ENCODE measurements around the gene KIF1B.
A peak's percentile ranks its signal among the peaks of the same experiment; 100 is the strongest.

KIF1B gene

GRCh38 chr1:10287023-10287645 is 76.8 kb downstream of the KIF1B start:
- DNase-seq, result no peak

- no peak for DNase-seq
Measured at GRCh38 chr1:10288029-10288615, 77.8 kb downstream of the KIF1B start.

DNA sequence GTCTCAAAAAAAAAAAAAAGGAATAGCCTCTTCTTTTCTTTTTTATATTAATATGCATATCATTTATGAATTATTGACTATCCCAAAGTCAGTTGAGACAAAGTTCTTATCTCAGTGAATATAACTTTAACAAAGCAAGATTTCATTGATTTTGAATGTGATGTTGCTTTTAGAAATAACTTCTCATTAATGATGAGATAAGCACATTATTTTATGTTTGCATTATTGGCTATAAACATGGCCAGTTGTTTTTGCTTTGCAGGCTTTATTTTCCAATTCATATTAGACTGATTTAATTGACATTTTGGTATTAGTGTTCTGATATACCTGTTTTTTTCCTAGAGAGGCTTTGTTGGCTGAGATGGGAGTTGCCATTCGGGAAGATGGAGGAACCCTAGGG is 81.3 kb downstream of the KIF1B start:
- no peak for DNase-seq

DNA sequence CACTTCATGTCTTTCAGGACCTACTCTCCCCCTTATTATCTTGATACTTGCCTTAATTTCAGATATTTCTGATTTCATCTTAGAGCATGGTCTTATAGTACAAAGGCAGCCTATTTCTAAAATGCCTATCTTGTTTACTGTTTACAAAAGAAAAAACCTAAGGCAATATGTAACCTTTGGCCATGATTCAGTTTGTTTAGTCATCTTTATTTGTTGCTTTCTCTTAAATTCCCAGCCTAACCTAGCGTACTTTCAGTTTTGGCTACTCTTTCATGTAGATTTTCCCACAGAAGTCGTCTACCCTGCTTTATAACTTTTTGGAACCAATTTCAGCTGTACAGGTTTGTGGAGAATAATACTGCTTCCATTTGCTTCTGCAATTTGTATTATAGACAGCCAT is 81.8 kb downstream of the KIF1B start:
- DNase-seq, result no peak

DNA sequence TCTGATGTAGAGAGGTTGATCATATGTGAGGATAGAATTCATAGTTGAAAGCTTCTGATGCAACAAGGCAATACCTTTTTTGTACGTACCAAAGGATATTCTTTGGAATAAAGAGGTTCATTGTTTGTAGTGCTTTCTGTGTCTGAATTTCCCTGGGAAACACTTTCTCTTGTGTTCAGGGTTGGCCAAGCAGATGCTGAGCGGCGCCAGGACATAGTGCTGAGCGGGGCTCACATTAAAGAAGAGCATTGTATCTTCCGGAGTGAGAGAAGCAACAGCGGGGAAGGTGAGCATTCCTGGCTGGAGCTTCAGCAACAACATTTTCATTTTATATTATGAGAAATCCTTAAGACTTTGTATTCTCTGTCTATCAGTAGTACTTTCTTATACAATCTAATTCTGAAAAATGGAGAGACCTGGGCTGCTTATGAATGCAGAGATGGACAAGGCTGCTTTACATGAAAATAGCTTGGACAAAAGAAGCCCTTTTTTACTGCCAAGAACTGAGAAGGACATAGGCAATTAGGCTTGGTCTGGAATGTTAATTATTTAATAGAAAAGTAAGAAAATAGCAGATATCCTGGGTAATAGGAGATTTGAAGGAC is 85.2 kb downstream of the KIF1B start:
- no peak for DNase-seq

DNA sequence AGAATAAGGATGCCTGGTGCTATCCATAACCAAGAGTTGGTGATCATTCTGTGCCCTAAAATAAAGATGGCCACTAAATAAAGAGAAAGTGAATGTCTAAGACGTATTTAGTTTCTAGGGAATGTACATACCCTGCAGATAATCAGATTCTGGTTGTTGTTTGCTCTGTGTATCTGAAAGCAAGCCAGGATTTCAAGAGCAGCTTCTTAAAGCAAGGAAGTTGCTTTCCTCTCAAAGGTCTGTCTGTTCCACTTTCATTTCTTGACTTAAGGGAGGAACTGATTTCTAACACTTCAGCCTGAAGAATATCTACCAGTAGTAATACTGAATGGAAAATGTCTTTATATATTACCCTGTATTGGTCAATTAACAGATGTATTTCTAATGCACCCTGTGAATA is 88.8 kb downstream of the KIF1B start:
- DNase-seq, result peak in 3 of 4 experiments; percentile 11 to 51 (median 37)

DNA sequence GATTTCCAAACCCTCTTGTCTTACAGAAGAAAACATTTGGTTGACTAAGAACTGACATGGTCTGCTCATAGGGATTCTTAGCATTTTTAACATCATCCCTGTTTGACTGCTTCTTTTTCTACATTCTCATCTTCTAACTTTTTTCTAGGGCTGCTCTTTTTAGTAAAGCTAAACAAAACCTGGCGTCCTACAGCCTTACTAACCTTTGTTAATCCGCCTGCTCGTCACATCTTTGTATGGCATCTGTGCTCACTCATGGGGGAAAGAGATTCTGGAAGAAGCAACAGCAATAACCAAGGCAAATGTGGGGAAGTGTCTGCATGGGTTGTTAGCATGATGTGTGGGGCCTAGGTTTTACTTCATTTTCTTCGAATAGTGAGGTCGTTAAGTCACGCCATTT is 92.0 kb downstream of the KIF1B start:
- DNase-seq, result no peak

GRCh38 chr1:10304295-10304694 is 93.9 kb downstream of the KIF1B start:
- DNase-seq, result no peak

DNA sequence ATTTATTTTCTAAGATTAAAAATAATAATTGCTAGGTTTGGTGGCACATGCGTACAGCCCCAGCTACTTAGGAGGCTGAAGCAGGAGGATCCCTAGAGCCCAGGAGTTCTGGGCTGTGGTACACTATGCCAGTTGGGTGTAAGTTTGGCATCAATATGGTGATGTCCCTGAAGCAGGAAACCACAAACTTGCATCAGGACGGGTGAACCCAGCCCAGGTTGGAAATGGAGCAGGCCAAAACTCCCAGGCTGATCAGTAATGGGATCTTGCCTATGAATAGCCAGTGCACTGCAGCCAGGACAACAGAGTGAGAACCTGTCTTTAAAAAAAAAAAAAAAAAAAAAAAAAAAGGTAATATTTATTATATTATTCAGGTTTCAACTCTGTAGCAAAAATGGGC is 96.1 kb downstream of the KIF1B start:
- DNase-seq, result no peak

GRCh38 chr1:10308001-10308400 is 97.6 kb downstream of the KIF1B start:
- DNase-seq, result no peak

- DNase-seq, result no peak
Measured at GRCh38 chr1:10309243-10310011, 99.1 kb downstream of the KIF1B start.

DNA sequence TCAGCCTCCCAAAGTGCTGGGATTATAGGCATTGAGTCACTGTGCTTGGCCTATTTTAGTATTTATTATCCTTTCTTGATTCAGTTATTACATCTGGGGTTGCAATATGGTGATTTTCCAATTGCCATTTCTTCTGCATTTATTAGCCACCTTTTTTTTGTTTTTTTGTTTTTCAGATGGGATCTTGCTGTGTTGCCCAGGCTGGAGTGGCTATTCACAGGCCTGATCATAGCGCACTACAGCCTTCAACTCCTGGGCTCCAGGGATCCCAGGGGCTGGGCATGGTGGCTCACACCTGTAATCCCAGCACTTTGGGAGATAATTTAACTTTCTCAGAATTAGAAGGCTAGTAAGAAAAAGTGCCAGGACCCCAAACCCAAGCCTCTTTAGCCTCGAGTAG is 106.4 kb downstream of the KIF1B start:
- no peak for DNase-seq

DNA sequence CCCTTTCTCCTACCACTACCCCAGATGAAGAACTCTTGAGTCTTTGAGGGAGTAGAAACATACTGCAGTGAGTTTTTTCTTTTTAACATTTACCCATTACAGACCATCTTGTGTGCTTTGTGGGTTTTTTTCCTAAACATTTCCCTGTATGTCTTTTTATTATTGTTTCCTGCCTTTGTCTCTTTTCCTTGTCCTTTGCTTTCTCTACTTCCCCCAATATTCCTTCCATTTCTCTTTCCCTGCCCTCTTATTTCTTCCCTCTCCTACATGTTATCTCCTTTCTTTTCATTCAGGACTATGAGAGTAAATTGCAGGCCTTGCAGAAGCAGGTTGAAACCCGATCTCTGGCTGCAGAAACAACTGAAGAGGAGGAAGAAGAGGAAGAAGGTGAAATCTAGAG is 109.4 kb downstream of the KIF1B start:
- no peak for DNase-seq

DNA sequence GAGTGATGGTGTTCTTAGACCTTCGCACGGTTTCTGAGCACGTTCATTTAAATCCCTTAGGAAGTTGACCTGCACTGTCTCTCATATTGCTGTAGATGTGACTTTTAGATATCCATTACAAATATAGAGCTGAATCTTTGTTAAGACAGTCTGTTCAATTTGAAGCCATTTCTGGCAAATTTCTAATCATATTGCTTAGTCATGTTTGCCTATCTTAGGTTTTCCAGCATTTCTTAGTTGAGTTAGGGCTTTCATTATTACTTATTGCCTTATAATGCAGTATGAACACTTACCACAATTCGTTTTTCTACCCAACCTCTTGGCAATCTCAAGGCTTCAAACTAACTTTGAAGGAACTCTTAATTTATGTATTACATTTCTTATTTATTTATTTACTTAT is 110.0 kb downstream of the KIF1B start:
- no peak for DNase-seq

DNA sequence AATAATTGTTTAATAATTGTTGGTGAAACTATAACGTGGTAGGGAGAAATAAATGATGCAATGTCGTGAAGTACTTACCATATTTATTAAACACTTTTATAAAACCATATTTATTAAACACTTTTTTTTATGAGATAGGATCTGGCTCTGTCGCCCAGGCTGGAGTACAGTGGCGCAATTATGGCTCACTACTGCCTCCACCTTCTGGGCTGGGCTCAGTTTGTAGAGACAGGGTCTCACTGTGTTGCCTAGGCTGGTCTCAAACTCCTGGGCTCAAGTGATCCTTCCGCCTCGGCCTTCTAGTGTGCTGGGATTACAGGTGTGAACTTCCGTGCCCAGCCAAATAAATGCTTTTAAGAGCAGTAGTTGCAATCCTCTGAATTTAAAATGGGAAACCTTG is 112.5 kb downstream of the KIF1B start:
- DNase-seq, result no peak

DNA sequence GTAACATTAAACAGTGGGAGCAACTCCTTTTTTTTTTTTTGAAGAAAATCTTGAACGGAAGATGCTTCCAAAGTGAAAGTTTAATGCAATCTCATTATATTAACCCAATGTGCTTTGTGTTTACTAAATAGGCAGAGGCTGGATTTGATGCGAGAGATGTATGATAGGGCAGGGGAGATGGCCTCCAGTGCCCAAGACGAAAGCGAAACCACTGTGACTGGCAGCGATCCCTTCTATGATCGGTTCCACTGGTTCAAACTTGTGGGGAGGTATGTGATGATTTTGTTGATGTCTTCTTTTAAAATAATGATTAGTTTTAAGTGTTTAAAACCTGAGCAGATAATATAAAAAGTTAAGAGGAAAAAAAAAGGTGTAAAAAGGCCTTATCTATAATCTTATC is 114.3 kb downstream of the KIF1B start:
- DNase-seq, result no peak

DNA sequence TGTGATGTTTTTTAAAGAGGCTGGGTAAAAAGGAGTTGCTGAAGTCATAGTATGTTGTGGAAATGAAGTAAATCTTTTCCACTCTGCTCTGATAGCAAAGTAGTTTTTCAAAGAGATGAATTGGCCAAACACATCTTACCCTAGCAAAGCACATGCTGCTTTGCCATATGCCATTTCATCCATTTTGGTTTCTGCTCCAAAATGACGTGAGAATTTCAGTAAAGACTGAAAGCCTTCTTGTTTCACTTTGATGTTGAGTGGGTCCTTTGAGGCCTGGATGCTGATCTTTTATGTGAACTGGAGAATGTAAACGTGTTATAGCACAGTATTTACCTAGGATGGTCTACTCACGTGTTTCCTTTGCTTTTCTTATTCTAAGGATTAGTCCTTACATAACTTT is 115.2 kb downstream of the KIF1B start:
- no peak for DNase-seq

DNA sequence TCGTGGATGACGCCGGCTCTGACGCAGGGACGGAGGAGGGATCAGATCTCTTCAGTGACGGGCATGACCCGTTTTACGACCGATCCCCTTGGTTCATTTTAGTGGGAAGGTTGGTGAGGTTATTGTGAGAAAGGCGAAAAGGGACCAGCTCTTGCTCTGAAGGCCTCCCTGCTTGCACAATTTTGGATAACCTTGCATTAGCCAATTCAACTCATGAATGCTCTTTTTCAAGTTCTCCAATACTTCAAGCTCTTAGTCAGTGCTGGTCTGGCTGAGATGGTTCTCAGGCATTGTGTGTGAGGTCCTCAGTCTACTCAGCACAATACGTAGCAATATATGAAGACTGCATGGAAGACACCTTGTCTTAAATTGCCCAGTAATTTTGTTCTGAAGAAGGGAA is 115.9 kb downstream of the KIF1B start:
- DNase-seq, result peak in 1 of 4 experiments; percentile 9

DNA sequence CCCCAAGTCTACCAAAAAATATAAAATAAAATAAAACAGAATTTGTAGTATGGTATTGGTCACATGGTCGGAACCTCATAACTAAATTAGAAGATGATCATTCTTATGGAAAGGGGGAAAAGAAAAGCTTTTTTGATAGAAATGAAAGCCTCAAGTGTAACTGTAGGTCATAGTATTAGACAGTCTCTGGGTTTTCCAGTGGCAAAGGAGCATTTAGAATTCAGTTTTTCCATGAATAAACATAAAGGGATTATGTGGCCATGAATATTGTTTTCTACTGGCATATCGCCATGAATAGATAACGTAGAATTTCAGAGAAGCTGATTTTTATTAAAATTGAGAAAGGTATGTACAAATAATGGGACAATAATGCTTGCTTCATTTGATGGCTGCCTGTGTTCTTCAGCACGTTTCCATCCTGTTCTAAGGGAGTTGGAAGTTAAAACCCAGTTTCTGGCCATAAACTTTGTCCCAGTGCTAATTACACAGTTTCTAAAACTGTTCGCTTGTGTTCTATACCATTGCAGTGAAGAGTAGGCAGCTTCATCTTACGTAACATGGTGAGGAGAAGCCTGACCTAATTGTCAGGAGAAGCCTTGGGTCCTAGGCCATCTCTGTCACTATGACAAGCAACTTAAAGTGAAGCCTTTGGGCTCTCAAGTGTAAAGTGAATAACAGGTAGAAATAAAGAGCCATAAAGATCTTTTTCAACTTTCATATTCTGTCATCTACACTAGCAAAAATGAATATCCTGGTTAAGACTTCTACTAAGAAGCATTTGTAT is 118.0 kb downstream of the KIF1B start:
- peak; percentile 49 to 72 (median 62) for DNase-seq

DNA sequence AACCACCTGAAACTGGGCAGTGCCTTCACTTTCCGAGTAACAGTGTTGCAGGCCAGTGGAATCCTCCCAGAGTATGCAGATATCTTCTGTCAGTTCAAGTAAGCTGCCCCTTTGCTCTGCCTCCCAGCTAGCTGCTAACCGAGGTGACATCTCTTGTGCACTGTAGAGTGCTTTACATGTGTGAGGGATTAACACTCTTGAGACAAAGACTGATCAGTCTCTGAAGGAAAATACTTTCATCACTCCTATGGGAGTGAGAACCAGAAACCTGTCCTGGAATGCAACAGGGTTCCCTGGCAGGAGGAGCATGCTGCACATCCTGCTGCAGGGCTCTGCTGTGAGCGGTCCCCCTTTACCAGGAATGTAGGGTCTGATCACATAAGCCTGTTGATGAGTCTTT is 127.1 kb downstream of the KIF1B start:
- no peak for DNase-seq

GRCh38 chr1:10338047-10338446 is 127.7 kb downstream of the KIF1B start:
- DNase-seq, result peak; percentile 5 to 42 (median 18)

GRCh38 chr1:10338611-10339010 is 128.2 kb downstream of the KIF1B start:
- no peak for DNase-seq

DNA sequence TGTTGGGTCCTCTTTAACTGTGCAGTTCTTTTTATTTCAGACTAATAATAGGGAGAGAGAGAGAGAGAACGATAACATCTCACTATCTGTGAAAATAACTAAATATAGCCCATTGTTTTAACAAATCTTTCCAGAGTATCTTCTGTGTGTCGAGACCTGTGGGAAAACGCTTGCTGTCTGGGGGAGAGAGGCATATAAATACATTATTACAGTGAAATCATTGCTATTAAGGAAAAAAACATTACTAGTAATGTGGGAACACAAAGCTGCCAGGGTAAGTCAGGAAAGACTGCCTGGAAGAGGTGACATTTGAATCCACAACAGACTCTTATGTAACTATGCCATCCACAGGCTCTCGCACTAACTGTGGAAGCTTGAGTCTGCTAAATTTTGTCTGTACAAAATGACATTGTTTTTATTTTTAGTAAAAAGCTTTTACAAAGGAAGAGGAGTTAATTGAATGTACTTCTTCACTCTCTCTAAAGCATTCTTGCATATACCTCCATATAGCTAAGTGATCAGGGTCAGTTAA is 128.7 kb downstream of the KIF1B start:
- no peak for DNase-seq
